ENCODE results near the gene NACA.
"Not testable (repeated sequence)": the region's sequence is repeated elsewhere in the genome, so short reads cannot be mapped to it uniquely, and the experiment has no call there.

NACA gene

GRCh38 chr12:56724972-56725722 is at the start of gene NACA:
Gene NACA, minus strand, starts transcription at chr12:56725299. Its CDS starts 778 bp downstream, at chr12:56724521.
- peak; percentile 86 for DNase-seq

- DNase-seq: no peak
These were observed 48.0 kb upstream of the NACA start for GRCh38 chr12:56773113-56773512.

GRCh38 chr12:56772625-56773024 is 47.5 kb upstream of the NACA start:
- DNase-seq: no peak

DNA sequence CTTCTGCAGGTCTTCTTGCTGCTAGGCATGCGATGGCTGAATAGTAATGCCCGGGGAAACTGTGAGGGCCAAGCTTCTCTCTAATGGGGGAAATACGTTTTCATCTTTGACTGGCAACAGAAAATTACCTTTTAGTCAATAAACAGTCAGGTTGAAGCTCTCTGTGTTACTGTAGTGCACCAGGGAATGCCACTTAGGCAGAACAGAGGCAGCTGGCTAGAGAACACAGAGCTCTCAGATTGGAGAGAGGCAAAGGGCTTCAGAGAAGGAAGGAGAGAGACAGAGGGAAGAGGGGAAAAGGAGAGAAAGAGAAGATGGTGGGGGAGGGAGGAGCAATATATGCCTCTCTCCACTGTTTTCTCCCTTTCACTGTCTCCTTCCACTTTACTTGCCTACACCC is 44.8 kb upstream of the NACA start:
- DNase-seq: no peak

DNA sequence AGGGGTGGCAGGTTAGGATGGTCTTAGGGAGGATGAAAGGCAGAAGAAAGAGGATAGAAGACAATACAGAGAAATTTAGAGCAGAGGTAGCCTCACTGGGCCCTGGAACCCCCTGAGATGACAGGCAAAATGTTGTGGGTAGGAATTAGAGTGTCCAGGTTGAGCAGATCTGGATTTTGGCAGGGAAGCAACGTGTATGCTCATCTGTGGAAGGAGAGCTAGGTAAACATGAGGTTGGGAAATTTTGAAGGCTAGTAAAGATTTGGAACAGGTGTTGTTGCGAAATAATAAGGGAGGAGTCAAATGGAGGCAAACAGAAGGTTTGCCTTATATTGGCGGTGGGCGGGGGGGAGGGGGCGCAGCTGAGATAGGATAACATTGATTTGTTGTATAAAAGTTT is 43.3 kb upstream of the NACA start:
- DNase-seq: no peak

DNA sequence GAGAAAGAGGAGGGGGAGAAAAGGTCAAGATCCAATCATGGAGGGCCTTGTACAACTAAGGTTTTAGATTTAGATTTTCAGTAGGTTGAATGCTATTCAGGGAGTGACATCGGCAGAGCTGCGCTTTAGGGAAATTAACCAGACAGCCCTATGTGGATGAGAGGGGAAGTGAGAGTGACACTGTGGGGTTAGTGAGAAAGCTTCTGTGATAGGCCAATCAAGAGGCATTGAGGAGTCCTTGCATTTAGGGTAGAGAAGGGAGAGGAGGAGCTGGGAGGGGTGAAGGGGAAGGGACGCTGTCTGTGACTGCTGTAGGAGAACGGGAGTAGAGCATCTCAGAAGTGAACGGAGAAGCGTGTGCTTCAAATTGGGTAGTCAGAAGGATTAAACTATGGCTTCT is 41.4 kb upstream of the NACA start:
- no peak for DNase-seq

- DNase-seq: no peak
These were observed 38.9 kb upstream of the NACA start for GRCh38 chr12:56763753-56764657.

DNA sequence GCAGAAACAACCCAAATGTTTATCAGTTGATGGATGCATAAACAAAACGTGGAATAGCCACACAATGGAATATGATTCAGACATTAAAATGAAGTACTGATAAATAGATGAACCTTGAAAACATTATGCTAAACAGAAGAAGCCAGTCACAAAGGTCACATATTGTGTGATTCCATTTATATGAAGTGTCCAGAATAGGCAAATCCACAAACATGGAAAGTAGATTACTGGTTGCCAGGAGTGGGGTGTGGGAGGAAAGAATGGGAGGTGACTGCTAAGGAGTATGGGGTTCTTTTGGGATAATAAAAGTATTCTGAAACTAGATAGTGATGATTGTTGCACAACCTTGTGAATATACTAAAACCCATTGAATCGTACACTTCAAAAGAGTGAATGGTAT is 36.7 kb upstream of the NACA start:
- DNase-seq: no peak

DNA sequence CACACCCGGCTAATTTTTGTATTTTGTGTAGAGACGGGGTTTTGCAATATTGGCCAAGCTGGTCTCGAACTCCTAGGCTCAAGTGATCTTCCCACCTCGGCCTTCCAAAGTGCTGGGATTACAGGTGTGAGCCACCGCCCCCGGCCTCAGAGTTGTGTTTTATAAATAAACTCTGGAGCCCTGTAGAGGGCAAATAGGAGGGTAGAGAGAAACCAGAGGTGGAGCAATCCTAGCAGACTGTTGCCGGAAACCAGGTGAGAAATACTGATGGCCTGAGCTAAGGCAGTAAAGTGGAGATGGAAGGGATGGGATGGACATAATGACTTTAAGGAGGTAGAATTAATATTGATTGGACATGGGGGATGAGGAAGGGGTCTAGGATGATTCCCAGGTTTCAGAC is 35.4 kb upstream of the NACA start:
- DNase-seq: no peak

- DNase-seq: no peak
These were observed 34.3 kb upstream of the NACA start for GRCh38 chr12:56759263-56759908.

DNA sequence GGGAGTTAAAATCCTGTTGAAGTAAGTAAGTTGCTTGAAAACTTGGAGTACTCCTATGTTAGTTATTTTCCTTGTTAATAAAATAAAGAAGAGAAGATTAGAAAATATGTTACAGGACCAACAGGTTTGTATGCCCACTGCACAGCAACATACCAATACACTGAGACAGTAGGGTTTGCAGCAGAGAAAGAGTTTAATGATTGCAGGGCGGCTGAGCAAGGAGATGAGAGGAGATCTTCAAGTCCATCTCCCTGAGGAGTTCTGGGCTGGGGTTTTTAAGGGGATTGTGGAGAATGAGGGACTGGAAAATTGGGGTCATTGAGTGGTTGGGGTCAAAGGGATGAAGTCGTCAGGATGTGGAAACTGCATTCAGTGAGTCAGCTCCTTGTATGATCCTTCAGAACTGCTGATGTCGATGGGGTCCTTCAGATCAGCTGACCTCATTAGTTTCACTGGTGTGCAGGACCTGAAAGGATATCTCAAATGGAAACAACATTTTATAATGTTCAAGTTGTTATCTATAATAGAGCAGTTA is 33.7 kb upstream of the NACA start:
- DNase-seq: no peak

DNA sequence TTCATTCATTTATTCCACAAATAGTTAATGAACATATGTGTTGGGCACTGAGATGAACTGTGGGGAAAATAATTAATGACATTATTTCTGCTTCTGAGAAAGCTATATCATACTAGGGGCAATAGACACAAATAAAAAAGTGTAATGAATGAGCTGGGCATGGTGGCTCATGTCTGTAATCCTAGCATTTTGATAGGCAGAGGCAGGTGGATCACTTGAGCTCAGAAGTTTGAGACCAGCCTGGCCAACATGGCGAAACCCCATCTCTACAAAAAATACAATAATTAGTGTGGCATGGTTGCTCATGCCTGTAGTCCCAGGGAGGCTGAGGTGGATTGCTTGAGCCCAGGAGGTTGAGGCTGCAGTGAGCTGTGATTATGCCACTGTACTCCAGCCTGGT is 32.9 kb upstream of the NACA start:
- not testable (repeated sequence) for DNase-seq

GRCh38 chr12:56753566-56753965 is 28.5 kb upstream of the NACA start:
- no peak for DNase-seq

DNA sequence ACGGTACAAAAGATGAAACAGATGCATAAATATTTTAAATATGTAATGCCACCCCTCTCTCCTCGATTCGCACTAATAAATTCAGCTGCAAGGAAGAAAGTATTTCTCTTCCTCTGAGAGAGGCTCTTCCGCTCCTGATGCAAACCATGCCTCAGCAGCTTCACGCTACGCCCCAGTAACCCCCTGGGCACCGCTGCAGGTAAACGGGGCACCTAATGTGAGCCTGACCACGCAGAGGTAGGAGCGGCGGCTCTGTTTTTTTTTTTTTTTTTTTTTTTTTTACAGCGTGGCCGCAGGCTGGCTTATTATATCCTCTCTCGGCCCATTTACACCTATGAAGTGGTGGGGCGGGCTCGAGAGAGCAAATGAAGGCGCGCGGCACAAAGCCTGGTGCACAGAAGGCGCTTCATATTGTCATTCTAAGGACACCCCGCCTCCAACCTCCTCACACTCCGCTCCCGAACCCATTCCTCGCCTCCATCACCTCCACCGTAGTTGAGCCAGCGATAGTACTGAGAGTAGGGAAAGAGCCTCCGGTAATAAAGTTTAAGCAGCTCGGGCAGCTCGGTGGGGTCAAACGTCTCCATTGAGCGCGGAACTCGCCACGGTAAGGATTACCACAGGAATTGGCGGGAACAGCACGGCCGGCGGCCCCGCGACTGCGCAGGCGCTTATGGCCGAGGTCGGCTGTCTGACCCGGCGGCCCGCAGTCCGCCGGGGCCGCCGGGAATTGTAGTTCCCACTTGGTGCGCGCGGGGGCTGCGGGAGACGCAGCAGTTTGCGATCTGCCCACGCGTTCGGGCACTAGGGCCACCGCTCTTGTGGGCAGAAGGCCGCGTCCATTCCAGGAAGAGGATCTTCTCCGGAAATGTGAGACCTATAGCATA is 26.9 kb upstream of the NACA start, which contains the start of gene PRIM1:
Gene PRIM1 (minus strand): TSS at position 612 of the 887 bp plus-strand sequence. CDS start 25 bp downstream, at position 587.
- peak; percentile 82 for DNase-seq

DNA sequence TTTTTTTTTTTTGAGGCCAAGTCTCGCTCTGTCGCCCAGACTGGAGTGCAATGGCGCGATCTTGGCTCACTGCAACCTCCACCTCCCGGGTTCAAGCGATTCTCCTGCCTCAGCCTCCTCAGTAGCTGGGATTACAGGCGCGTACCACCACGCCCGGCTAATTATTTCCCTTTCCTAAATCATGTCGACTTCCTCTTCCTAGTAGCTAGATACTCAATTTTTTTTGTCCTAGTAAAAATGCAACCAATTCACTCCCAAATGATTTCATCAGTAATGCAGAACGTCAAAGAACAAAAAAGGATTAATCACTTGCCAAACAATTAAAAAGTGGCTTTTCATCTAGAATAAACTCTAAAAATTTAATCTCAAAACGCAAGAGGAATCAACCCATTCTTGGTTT is 25.5 kb upstream of the NACA start:
- DNase-seq: not testable (repeated sequence)

GRCh38 chr12:56749853-56750252 is 24.8 kb upstream of the NACA start:
- DNase-seq: no peak

- DNase-seq: no peak
These were observed 24.3 kb upstream of the NACA start for GRCh38 chr12:56749359-56749758.

GRCh38 chr12:56728139-56728861 is 3.2 kb upstream of the NACA start:
- no peak for DNase-seq

GRCh38 chr12:56726196-56726675 is 1.1 kb upstream of the NACA start:
- DNase-seq: not testable (repeated sequence)

DNA sequence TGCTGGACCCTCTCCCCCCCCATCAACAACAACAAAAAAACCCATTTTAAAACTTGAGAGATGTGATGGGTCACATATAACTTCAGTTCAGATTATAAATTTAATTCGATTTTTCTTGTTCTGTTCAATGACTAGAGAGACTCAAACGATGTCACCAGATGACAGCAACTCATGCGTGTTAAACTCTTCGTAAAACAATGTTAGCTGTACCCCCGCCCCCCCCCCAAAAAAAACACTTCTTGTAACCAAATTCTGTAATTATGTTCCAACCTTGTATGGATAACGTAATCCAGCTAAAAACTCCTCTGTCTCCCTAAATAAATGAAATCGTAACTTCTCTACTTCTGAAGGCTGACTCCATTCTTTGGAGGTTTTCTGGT is 614 bp upstream of the NACA start:
- no peak for DNase-seq

- no peak for DNase-seq
These were observed 463 bp downstream of the NACA start for GRCh38 chr12:56724701-56724971.

Measured in DMS79 treated with DMSO at 0.1 percent for 48 hours (cell line).